Measurements from ENCODE around the gene ADORA2A.

- TF ChIP-seq, protein P1, sequence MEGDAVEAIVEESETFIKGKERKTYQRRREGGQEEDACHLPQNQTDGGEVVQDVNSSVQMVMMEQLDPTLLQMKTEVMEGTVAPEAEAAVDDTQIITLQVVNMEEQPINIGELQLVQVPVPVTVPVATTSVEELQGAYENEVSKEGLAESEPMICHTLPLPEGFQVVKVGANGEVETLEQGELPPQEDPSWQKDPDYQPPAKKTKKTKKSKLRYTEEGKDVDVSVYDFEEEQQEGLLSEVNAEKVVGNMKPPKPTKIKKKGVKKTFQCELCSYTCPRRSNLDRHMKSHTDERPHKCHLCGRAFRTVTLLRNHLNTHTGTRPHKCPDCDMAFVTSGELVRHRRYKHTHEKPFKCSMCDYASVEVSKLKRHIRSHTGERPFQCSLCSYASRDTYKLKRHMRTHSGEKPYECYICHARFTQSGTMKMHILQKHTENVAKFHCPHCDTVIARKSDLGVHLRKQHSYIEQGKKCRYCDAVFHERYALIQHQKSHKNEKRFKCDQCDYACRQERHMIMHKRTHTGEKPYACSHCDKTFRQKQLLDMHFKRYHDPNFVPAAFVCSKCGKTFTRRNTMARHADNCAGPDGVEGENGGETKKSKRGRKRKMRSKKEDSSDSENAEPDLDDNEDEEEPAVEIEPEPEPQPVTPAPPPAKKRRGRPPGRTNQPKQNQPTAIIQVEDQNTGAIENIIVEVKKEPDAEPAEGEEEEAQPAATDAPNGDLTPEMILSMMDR (IDR thresholded peaks at IDR 0.05), result no peak
- TF ChIP-seq, protein P2, sequence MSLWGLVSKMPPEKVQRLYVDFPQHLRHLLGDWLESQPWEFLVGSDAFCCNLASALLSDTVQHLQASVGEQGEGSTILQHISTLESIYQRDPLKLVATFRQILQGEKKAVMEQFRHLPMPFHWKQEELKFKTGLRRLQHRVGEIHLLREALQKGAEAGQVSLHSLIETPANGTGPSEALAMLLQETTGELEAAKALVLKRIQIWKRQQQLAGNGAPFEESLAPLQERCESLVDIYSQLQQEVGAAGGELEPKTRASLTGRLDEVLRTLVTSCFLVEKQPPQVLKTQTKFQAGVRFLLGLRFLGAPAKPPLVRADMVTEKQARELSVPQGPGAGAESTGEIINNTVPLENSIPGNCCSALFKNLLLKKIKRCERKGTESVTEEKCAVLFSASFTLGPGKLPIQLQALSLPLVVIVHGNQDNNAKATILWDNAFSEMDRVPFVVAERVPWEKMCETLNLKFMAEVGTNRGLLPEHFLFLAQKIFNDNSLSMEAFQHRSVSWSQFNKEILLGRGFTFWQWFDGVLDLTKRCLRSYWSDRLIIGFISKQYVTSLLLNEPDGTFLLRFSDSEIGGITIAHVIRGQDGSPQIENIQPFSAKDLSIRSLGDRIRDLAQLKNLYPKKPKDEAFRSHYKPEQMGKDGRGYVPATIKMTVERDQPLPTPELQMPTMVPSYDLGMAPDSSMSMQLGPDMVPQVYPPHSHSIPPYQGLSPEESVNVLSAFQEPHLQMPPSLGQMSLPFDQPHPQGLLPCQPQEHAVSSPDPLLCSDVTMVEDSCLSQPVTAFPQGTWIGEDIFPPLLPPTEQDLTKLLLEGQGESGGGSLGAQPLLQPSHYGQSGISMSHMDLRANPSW (CRISPR knock-in tag; conservative IDR thresholded peaks at IDR 0.05; ENCODE audit: low read depth), result no peak
- TF ChIP-seq E2F5 (CRISPR knock-in tag; IDR thresholded peaks at IDR 0.05), result no peak
- no peak for TF ChIP-seq ESRRA (CRISPR knock-in tag; IDR thresholded peaks at IDR 0.05; ENCODE audit: borderline replicate concordance)
- TF ChIP-seq ELF4 (CRISPR knock-in tag; IDR thresholded peaks at IDR 0.05; ENCODE audit: low read depth), result no peak
- no peak for TF ChIP-seq MXD4 (CRISPR knock-in tag; IDR thresholded peaks at IDR 0.05; ENCODE audit: borderline replicate concordance)
- no peak for TF ChIP-seq CBFB (CRISPR knock-in tag; IDR thresholded peaks at IDR 0.05; ENCODE audit: low read depth)
- TF ChIP-seq FOXP4 (CRISPR knock-in tag; IDR thresholded peaks at IDR 0.05), result no peak
Observed at GRCh38 chr22:24428751-24429410, 1.5 kb downstream of the ADORA2A start.

Data from WTC11 (cell line).